CD14-positive monocyte (primary cell): ENCODE results near the gene PLCB3. TPM values are rescaled to one million over a fixed set of nuclear protein-coding genes. Genes with fewer than 3 reads are reported as not detected.

Experiments used
- DNase-seq, 3 donors: peaks; one replicate each; pipeline ENCODE4 v3.0.0-alpha.2; 2011 to 2022
- H2AFZ ChIP-seq: 2 replicates; pipeline ENCODE4 v1.6.0; 2012; ENCODE audit warnings: mild to moderate bottlenecking, low read depth, low read length, inconsistent platforms; ENCODE audit not compliant: insufficient read depth, poor library complexity, severe bottlenecking
- H3K27ac ChIP-seq, 2 donors: 1 replicate in 1 of 2; 2 replicates in 1 of 2; pipeline ENCODE4 v1.5.1; 2012 to 2013; ENCODE audit warnings: low read length in 2 of 2, control low read depth in 1 of 2, inconsistent platforms in 1 of 2, low read depth in 1 of 2, mild to moderate bottlenecking in 1 of 2
- H3K27me3 ChIP-seq, 2 donors: one replicate each; pipeline versions ENCODE4 v1.6.0 to v1.6.1; 2011 to 2013; ENCODE audit warnings: low read length in 2 of 2; ENCODE audit not compliant: control insufficient read depth in 2 of 2, insufficient read depth in 2 of 2
- H3K36me3 ChIP-seq, 2 donors: replicated peaks in 1 of 2; 1 replicate in 1 of 2; 2 replicates in 1 of 2; pipeline versions ENCODE4 v1.5.1 to v1.6.1; 2012 to 2013; ENCODE audit warnings: low read length in 2 of 2, control low read depth in 1 of 2, inconsistent platforms in 1 of 2, mild to moderate bottlenecking in 1 of 2; ENCODE audit not compliant: insufficient read depth in 2 of 2, control insufficient read depth in 1 of 2
- H3K4me1 ChIP-seq, 2 donors: 1 replicate in 1 of 2; 2 replicates in 1 of 2; pipeline versions ENCODE4 v1.5.1 to v1.6.1; 2012 to 2013; ENCODE audit warnings: low read length in 2 of 2, control low read depth in 1 of 2, inconsistent platforms in 1 of 2, mild to moderate bottlenecking in 1 of 2, moderate library complexity in 1 of 2; ENCODE audit not compliant: insufficient read depth in 2 of 2, control insufficient read depth in 1 of 2
- H3K4me2 ChIP-seq: replicated peaks from 2 replicates; pipeline ENCODE3; 2012; ENCODE audit warnings: low read length, moderate library complexity, mild to moderate bottlenecking; ENCODE audit not compliant: poor library complexity, severe bottlenecking; ENCODE audit errors: extremely low read depth
- H3K4me3 ChIP-seq, 3 experiments: fragments of 200-600 bp in 1 of 3; sonication (generic) in 1 of 3; replicated peaks in 1 of 3; 1 replicate in 2 of 3; 2 replicates in 1 of 3; pipeline ENCODE4 v1.5.1; 2011 to 2013; ENCODE audit warnings: low read length in 3 of 3, mild to moderate bottlenecking in 3 of 3, control low read depth in 2 of 3, low read depth in 2 of 3, inconsistent platforms in 1 of 3, moderate library complexity in 1 of 3
- H3K79me2 ChIP-seq: 2 replicates; pipeline ENCODE4 v1.6.0; 2012; ENCODE audit warnings: mild to moderate bottlenecking, control low read depth, inconsistent platforms, low read length, moderate library complexity; ENCODE audit not compliant: insufficient read depth
- H3K9ac ChIP-seq: 2 replicates; pipeline ENCODE4 v1.6.0; 2017; ENCODE audit warnings: low read length, mild to moderate bottlenecking; ENCODE audit not compliant: insufficient read depth, poor library complexity, severe bottlenecking
- H3K9me3 ChIP-seq, 2 donors: replicated peaks in 1 of 2; 1 replicate in 1 of 2; 2 replicates in 1 of 2; pipeline versions ENCODE4 v1.5.1 to v1.6.1; 2012 to 2013; ENCODE audit warnings: low read length in 2 of 2, control low read depth in 1 of 2; ENCODE audit not compliant: control insufficient read depth in 1 of 2, insufficient read depth in 1 of 2
- H4K20me1 ChIP-seq: 2 replicates; pipeline ENCODE4 v1.6.0; 2012; ENCODE audit warnings: mild to moderate bottlenecking, low read length, control low read depth, moderate library complexity; ENCODE audit not compliant: insufficient read depth
- H3K27ac Mint-ChIP-seq, 7 donors: one replicate each; pipeline ENCODE4 v1.8.0; 2020; ENCODE audit warnings: mild to moderate bottlenecking in 7 of 7, mixed read lengths in 7 of 7, moderate library complexity in 6 of 7, inconsistent platforms in 2 of 7
- H3K27me3 Mint-ChIP-seq, 3 donors: one replicate each; pipeline ENCODE4 v1.8.0; 2021 to 2022; ENCODE audit warnings: low read depth in 3 of 3, mild to moderate bottlenecking in 3 of 3, mixed read lengths in 3 of 3, moderate library complexity in 3 of 3, inconsistent platforms in 1 of 3
- H3K36me3 Mint-ChIP-seq, 2 donors: one replicate each; pipeline ENCODE4 v1.8.0; 2020; ENCODE audit warnings: mixed read lengths in 2 of 2, inconsistent platforms in 1 of 2, mild to moderate bottlenecking in 1 of 2
- H3K4me1 Mint-ChIP-seq: one replicate; pipeline ENCODE4 v1.8.0; 2020; ENCODE audit warnings: mild to moderate bottlenecking, mixed read lengths
- H3K4me3 Mint-ChIP-seq, 2 donors: one replicate each; pipeline ENCODE4 v1.8.0; 2020; ENCODE audit warnings: mild to moderate bottlenecking in 2 of 2, mixed read lengths in 2 of 2, moderate library complexity in 1 of 2
- H3K9me3 Mint-ChIP-seq, 7 donors: one replicate each; pipeline ENCODE4 v1.8.0; 2020 to 2022; ENCODE audit warnings: mixed read lengths in 7 of 7, mild to moderate bottlenecking in 6 of 7, moderate library complexity in 6 of 7, inconsistent platforms in 2 of 7
- CTCF ChIP-seq: fragments of 200-600 bp; IDR thresholded peaks from one replicate; pipeline ENCODE4 v1.8.0; 2022; ENCODE audit warnings: antibody characterized with exemption, mild to moderate bottlenecking
- WGBS: methylation state at CpG from one replicate; pipeline ENCODE4 v1.1.5; 2013; ENCODE audit warnings: missing lambda C conversion rate; ENCODE audit not compliant: insufficient coverage; 5-methylcytosine and 5-hydroxymethylcytosine counted together
- intact Hi-C, 2 donors: fragments of 100-400 bp; cut with micrococcal nuclease; formaldehyde crosslinking; loops; one replicate each; pipeline versions ENCODE4 v1.15.0 to v1.15.1; 2023
- polyA plus RNA-seq, 3 donors: library from polyadenylated mRNA; depleted of rRNA in 1 of 3; unstranded in 2 of 3; stranded (reverse) in 1 of 3; fragments of 300-500 nt in 2 of 3; fragments of >200 nt in 1 of 3; fragmentation: Illumina TruSeq in 2 of 3; gene quantifications; 1 replicate in 2 of 3; 2 replicates in 1 of 3; pipeline ENCODE4 v1.2.3, GENCODE V29; 2012 to 2021

PLCB3 gene
- polyA plus RNA-seq, 3 donors = 1.1 to 17.8 (median 1.4) TPM

- H3K4me3 ChIP-seq = no peak overlapping the region
- TF ChIP-seq CTCF = no peak
- H3K36me3 Mint-ChIP-seq = peaks cover 45 to 67% of the 10 kb centered on the region in 2 donors
- WGBS = 82% methylated on average over 7 of the region's 15 CpGs
- H3K27ac Mint-ChIP-seq = no peak overlapping the region
- intact Hi-C loops = no loop called here
- peaks cover 21% of the 10 kb centered on the region for H3K4me1 Mint-ChIP-seq
- H3K4me2 ChIP-seq = no peak overlapping the region
- no peak for DNase-seq
- no peak overlapping the region for H3K9ac ChIP-seq
- peaks cover 18 to 26% of the 10 kb centered on the region in 2 donors for H3K4me1 ChIP-seq
- no peak overlapping the region for H2AFZ ChIP-seq
- H3K27ac ChIP-seq = no peak overlapping the region
- H3K79me2 ChIP-seq = peaks cover 18% of the 10 kb centered on the region
- H3K27me3 Mint-ChIP-seq = peaks cover 0 to 1% (median 0%) of the 10 kb centered on the region in 3 donors
- H3K4me3 Mint-ChIP-seq = no peak overlapping the region
- H3K9me3 Mint-ChIP-seq = peaks cover 0 to 4% (median 0%) of the 10 kb centered on the region in 7 donors
- peaks cover 59 to 68% of the 10 kb centered on the region in 2 donors for H3K36me3 ChIP-seq
- H3K9me3 ChIP-seq = no peaks in the 10 kb centered on the region
- H3K27me3 ChIP-seq = no peaks in the 10 kb centered on the region
- peaks cover 34% of the 10 kb centered on the region for H4K20me1 ChIP-seq
These were observed 5.0 kb downstream of the PLCB3 start for GRCh38 chr11:64256300-64256699.

GRCh38 chr11:64258356-64258755 lies 7.0 kb downstream of the PLCB3 start:
- H3K27me3 Mint-ChIP-seq = peaks cover 0 to 1% (median 0%) of the 10 kb centered on the region in 3 donors
- intact Hi-C loops = no loop called here
- Histone ChIP-seq H3K9me3 (no peaks in the 10 kb centered on the region), H3K27me3 (no peaks in the 10 kb centered on the region), H3K4me1 (peaks cover 3 to 6% of the 10 kb centered on the region in 2 donors), H3K4me3 (no peak overlapping the region), H3K4me2 (no peak overlapping the region), H3K9ac (no peak overlapping the region), H3K36me3 (peaks cover 80 to 89% of the 10 kb centered on the region in 2 donors), H4K20me1 (peaks cover 21% of the 10 kb centered on the region), H3K27ac (no peak overlapping the region), H3K79me2 (no peaks in the 10 kb centered on the region), H2AFZ (no peak overlapping the region)
- TF ChIP-seq CTCF = no peak
- peaks cover 7% of the 10 kb centered on the region for H3K4me1 Mint-ChIP-seq
- no peak overlapping the region for H3K4me3 Mint-ChIP-seq
- DNase-seq = no peak
- WGBS = 93% methylated on average over 18 of the region's 24 CpGs
- peaks cover 0 to 4% (median 0%) of the 10 kb centered on the region in 7 donors for H3K9me3 Mint-ChIP-seq
- H3K36me3 Mint-ChIP-seq = peaks cover 61 to 87% of the 10 kb centered on the region in 2 donors
- no peak overlapping the region for H3K27ac Mint-ChIP-seq
